ENCODE measurements around the gene CCDC6.
A peak's percentile ranks its signal among the peaks of the same experiment; 100 is the strongest.
"Not testable (repeated sequence)": the region's sequence is repeated elsewhere in the genome, so short reads cannot be mapped to it uniquely, and the experiment has no call there.

Gene CCDC6

DNA sequence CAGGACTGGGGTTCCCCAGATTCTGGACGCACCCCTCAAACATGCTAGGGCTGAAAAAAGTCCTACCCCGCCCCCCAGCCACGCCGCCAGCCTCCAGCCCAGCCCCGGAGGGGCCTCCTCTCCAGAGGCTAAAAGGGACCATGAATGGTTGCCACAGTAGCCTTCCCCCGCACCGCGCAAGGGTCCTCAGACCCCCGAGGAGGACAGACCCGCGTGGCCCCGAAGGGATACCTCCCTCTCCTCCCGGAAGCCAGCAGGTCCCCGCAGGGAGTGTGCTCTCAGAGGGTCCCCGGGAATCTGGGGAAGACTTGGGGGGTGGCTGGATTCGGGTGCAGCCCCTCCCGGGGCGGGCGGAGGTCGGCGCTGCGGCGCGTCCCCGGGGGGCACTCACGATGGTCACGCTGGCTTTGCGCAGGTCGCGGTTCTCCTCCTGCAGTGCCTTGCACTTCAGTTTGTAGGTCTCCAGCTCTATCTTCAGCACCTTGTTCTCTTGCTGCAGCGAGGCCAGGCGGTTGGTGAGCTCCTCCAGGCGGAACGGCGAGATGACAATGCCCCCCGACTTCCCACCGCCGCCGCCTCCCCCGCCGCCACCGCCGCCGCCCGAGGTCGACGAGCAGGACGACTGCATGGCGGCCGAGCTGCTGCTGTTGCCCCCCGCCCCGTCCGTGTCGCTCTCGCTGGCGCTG lies 482 bp downstream of the CCDC6 start:
- DNase-seq (ENCODE audit: low read depth in 3 of 3), result no peak

DNA sequence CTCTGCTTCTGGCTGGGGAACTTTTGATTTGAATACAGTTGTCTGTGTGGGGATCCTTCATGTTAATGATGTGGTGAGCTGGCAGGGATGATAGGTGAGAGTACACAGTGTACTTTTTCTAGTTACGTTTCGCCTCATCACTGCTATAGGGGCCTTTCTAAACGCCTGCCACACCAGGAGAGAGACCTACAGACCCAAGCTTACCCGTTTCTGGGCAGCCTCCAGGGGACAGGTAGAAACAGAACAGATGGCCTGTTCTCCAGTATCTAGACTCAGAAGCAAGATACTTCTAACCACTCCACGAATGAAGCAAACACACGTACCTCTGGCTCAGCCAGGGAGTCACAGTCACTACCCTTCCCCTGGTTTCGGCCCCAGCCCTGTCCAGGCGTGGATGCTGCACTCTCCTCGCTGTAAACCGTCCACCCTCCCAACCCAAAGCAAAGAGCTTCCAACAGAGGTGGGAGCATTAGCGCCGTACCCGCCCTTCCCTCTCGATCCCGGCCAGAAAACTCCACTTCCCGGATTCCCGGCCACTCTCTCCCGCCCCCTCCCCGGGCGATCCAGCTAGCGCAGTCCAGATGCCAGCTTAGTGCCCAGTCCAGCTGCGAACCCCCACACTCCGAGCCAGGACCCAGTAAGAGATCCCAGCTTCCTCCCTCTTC lies 1.2 kb downstream of the CCDC6 start:
- DNase-seq (ENCODE audit: low read depth in 3 of 3), result peak; percentile 29 to 51 (median 49)

- no peak for DNase-seq (ENCODE audit: low read depth in 3 of 3)
Observed at GRCh38 chr10:59904426-59905065, 1.8 kb downstream of the CCDC6 start.

GRCh38 chr10:59903871-59904270 lies 2.5 kb downstream of the CCDC6 start:
- DNase-seq (ENCODE audit: low read depth in 3 of 3), result no peak

DNA sequence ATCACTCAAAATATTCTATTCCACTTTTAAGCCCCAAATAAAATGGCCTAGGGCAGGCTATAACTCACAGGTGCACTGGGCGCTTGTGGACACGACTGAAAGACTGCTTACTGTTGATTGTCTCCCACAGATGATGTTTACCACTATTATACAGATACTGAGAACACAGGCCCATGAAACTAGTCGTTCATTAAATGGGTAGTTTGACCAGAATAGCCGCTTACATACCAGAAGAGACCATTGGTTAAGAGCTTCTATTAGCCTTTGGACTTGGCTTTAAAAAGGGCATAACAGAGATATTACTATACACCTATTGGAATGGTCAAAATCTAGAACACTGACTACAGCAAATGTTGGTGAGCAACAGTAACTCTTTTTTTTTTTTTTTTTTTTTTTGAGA lies 4.3 kb downstream of the CCDC6 start:
- no peak for DNase-seq (ENCODE audit: low read depth in 3 of 3)

- no peak for DNase-seq (ENCODE audit: low read depth in 3 of 3)
Observed at GRCh38 chr10:59901470-59901869, 4.9 kb downstream of the CCDC6 start.

GRCh38 chr10:59900048-59900727 lies 6.2 kb downstream of the CCDC6 start:
- DNase-seq (ENCODE audit: low read depth in 3 of 3), result no peak

DNA sequence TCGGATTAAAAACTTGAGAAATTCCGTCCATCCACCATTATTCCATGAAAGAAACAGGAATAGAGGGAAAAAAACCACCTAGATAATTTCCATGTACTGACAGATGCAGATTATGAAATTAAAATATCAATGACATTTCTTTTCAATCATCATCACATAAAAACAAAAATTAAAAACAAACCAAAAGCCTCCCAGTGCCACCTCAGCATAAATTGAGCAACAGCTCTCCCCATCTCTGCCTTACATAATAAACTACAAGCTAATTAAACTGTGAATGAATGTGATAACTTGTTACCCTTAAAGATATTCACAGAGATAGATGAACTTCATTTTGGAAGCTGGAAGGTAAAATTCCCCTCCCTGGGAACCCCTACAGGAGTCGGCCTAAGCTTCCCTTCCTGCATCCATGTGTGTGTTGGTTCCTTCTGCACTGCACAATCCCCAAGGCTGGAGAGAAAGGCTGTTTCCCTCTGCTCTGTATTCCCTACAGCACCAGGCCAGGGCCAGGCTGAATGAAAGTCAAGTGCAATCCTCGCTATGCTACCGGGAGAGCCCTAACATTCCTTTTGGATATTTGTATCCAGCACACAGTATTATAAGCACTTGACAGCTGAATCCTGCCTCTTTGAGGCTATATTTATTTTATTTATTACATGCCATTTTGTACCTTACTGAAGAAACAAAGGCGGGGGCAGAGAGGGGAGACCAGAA lies 8.1 kb downstream of the CCDC6 start:
- no peak for DNase-seq (ENCODE audit: low read depth in 3 of 3)

DNA sequence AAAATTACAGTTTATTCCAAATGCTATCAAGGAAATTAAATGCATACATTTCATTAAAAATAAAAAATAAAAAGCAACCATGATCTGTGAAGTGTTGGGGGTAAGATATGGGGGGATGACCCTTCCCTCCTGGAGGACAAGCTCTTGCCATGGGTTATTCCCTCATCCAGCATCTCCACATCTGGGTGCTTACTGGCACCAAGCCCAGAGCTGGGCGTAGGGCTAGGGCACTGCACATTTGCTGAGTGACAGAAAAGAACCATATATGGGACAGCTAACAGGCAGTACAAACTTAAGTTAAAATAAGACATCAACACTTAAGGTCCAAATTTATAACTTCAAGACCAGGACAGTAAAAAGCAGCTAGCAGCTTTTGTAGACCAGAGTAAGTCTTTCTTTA lies 10.2 kb downstream of the CCDC6 start:
- DNase-seq (ENCODE audit: low read depth in 3 of 3), result no peak

DNA sequence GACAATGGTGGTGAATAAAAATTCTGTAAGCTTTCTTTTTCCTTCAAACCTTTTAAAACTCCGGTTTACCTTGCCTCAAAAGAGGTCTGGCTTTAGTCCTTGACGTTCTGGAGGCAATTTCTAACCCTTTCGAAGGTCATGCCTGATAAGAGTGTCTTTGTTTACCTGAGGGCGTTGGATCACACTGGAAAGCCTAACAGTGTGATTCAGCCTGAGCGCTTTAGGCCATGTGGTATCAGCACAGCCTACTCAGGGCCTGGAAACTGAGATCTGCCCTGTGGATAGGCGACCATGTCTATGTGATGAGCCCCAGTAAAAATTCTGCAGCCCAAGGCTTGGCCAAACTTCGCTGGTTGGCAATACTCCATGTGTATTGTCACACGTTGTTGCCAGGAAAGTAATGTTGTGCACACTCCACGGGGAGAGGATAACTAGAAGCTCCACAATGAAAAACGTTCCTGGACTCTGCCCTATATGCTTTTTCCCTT lies 10.7 kb downstream of the CCDC6 start:
- no peak for DNase-seq (ENCODE audit: low read depth in 3 of 3)

GRCh38 chr10:59894114-59894513 lies 12.2 kb downstream of the CCDC6 start:
- no peak for DNase-seq (ENCODE audit: low read depth in 3 of 3)

DNA sequence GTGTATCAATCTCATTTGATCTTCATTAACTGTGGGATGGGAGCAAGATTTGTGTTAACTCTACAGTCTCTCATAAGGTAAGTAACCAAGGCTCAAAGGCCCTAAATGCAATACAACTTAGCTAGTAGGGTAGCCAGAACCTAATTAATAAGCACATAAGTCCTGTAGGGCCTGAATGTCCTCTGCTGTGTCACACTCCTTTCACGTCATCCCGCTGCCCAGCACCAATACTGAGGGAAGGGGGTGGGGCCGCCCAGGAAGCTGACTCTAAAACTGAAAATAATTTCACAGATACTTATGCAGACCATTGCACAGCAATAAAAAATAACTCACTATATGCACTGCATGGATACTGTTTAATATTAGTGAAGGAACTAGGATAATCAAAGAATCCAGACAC lies 13.7 kb downstream of the CCDC6 start:
- DNase-seq (ENCODE audit: low read depth in 3 of 3), result no peak

- no peak for DNase-seq (ENCODE audit: low read depth in 3 of 3)
Observed at GRCh38 chr10:59891936-59892335, 14.4 kb downstream of the CCDC6 start.

- no peak for DNase-seq (ENCODE audit: low read depth in 3 of 3)
Observed at GRCh38 chr10:59891349-59891748, 15.0 kb downstream of the CCDC6 start.

- no peak for DNase-seq (ENCODE audit: low read depth in 3 of 3)
Observed at GRCh38 chr10:59888781-59889435, 17.4 kb downstream of the CCDC6 start.

- DNase-seq (ENCODE audit: low read depth in 3 of 3), result no peak
Observed at GRCh38 chr10:59887972-59888640, 18.2 kb downstream of the CCDC6 start.

DNA sequence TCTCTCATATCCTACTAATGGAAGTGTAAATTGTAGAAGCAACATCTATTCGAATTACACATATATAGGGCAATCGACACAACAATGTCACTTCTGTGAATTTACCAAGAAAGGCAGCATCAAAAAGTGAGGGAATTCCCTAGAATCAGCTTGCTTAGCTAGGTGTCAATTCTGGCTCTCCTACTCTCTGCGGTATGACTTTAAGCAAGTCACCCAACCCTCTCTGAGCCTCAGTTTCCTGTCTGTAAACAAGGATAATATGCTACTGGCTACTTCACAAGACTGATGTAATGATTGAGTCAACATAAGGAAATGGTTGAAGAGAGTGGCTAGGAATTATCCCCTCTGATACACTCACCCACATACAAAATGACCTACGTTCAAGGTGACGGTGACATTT lies 19.4 kb downstream of the CCDC6 start:
- DNase-seq (ENCODE audit: low read depth in 3 of 3), result no peak

DNA sequence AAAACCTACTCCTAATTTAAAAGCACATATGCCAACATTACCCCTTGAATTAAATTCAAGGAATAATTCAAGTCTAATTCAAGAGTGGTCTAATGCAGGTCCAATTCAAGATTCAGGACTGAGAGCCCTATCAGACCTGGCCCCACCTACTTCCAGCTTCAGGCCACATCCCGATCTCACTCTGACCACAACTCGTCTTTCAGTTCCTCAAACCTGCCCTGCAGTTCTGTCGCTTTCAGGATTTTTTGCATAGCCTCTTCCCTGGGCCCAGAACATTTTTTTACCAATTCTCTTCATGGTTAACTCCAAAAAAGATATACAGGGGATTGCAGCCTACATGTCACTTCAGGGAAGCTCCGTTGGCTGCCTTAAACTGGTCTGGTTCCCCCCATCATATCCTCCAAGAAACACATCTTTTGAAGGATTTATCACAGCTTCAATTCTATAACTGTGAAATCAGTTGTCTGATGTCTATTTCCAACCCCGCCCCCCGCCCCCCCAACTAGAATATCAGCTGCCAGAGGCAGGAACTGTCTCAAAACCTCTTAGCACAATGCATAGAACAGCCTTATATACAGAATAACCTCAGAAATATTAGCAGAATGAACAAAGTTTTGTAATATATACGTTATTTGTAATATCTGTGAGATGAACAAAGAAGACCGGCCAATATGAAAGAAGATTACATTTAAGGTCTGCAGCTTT lies 20.8 kb downstream of the CCDC6 start:
- no peak for DNase-seq (ENCODE audit: low read depth in 3 of 3)

GRCh38 chr10:59884893-59885292 lies 21.5 kb downstream of the CCDC6 start:
- DNase-seq (ENCODE audit: low read depth in 3 of 3), result not testable (repeated sequence)

GRCh38 chr10:59881640-59882039 lies 24.7 kb downstream of the CCDC6 start:
- no peak for DNase-seq (ENCODE audit: low read depth in 3 of 3)

Data from stimulated activated CD4-positive, alpha-beta T cell treated with anti-CD3 and anti-CD28 coated beads, TNF-alpha, amount 100 ng/mL, for 24 hours (primary cell).